HG02885 (cell line): ENCODE results near the gene CARMIL1.

Source experiments
- ATAC-seq: cut with Tn5 transposase; IDR thresholded peaks from one replicate; pipeline ENCODE4 v1.9.1; 2021; ENCODE audit warnings: mild to moderate bottlenecking; ENCODE audit not compliant: unreplicated experiment, poor library complexity

The CARMIL1 gene

DNA sequence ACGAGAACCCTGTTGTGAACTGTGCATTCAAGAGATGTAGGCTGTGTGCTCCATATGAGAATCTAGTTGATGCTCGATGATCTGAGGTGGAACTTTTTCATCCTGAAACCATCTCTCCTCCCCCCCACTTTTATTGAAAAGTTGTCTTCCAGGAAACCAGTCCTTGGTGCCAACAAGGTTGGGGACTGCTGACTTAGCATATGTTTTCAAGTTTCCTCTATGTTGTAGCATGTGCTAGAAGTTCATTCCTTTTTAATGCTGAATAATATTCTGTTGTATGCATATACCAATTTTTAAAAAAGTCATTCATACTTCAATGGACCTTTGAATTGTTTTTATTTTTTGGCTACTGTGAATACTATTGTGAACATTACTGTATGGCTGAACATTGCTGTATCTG lies 27.2 kb downstream of the CARMIL1 start:
- no peak for ATAC-seq

DNA sequence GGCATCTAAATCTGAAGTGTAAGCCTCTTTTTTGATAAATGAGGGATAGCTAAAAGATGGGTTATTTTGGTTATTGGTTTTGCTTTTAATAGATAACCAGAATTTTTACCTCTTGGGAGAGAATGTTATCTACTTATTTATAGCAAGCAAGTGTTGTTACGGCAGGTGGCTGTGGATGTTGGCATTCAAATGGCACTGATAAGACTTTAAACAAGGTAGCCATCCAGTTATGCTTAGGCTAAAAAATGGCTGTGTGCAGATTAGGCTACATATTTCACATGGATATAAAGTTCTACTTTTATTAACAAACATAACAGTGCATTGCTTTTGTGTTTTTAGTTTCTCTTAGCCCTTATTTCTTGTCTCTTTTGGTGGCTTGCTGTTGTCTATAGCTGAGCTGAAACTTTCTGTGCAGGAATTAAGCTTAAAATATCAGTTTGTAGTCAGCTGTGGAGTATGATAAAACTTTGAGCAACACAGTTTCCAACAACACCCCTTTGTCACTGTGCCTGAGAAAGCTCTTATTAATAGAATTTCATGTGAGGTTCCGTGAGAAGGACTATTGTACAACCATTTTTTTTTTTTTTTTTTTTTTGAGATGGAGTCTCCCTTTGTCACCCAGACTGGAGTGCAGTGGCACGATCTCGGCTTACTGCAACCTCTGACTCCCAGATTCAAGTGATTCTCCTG lies 28.8 kb downstream of the CARMIL1 start:
- no peak for ATAC-seq

DNA sequence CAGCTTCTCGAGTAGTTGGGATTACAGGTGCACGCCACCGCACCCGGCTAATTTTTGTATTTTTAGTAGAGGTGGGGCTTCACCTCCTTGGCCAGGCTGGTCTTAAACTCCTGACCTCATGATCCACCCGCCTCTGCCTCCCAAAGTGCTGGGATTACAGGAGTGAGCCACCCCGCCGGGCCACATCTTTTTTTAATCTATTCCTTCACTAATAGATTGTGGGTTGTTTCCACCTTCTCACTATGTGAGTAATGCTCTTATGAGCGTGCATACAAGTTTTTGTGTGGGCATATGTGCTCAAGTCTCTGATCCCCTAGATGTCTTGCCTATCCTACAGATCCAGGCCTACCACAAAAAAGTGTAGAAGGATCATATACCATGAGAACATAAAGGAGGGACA lies 30.7 kb downstream of the CARMIL1 start:
- no peak for ATAC-seq

DNA sequence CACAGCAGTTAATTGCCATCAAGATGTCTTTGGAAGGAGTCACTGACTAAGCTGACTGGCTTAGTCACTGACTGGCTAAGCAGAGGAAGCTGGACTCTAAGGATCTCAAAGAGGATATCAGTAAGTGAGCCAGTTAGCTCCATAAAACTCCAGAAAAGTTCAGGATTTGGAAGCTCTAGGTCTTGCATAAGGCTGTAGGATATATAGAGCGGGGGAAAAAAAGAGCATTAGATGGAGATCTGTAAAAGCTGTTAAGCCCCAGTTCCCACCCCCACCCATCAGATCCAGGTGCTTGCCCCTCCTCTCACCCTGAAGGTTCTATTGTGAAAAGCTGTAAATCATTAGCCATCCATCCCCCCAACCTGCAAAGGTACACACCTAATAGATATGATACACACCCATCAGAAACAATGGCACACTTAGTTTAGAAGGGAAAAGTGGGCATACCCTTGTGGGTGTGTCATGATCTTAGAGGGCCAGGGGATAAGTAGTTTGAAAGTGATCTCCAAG lies 32.2 kb downstream of the CARMIL1 start:
- no peak for ATAC-seq

DNA sequence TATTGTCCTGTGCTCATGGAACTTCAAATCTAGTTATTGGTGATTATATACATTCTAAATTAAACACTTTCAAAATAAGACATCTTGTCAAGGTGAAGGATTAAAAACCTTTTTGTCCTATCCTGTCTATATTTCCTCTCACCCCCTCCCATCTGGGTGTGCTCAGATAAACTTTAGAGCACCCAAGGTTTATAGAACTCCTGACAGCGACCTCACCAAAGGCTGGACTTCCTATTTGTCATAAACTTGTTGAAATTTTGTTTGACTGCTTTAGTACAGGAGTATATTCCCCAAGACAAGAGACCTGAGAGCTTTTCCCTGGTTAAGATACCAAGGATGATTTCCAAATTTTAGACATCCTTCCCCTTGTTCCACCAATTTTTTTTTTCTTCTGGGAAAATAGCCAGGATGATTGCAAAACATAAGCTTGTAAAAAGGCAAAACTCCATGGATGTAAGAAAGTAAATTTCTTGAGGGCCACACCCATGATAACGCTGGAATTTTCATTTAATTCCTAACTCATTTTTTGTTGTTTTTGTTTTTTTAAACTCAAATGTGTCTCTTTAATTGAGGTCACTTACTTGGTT lies 33.0 kb downstream of the CARMIL1 start:
- ATAC-seq, result no peak

DNA sequence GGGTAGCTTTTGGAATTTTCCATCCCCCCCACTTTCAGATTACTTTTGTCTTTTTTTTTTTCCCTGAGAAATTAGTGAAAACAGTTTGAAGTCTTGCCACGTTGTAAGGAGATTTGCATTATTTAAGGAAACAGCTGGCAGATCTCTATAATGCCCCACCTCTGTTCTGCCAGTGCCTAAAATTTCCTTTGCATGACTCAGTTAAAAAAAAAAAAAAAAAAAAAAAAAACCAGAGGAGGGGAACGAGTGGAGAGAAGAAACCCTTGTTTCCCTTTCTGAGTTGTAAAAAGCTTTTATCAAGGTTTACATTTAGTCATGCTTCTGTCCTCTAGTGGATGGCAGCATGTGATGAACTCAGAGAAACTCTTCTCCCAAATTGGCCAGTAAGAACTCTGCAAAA lies 33.5 kb downstream of the CARMIL1 start:
- ATAC-seq, result no peak

DNA sequence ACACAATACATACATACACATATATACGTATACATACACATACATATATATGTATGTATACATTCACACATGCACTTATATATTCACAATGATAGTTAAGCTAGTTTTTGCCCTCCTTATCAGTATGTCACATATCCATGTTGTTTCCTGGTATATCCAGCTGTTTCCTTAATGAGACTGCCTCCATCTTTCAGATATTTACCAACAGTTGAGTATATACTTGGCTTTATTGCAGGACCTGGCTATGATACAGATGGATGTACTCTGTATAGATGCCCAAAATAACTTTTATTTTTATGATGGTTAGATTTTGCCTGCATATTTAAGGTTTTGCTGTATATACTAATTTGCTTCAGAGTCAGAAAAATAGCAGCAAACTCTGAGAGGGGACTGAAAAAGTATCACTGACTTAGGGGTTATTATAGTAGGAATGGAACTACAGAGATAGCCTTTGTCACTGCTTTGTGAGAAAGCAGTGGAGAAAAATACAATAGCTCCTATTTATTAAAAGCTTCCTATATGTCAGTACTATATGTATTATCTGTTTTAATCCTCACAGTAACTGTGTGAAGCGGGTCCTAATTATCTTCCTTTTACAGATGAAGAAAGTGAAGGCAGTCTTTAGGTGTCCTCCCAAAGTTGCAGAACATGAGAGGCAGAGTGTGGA lies 35.5 kb downstream of the CARMIL1 start:
- ATAC-seq, result no peak

DNA sequence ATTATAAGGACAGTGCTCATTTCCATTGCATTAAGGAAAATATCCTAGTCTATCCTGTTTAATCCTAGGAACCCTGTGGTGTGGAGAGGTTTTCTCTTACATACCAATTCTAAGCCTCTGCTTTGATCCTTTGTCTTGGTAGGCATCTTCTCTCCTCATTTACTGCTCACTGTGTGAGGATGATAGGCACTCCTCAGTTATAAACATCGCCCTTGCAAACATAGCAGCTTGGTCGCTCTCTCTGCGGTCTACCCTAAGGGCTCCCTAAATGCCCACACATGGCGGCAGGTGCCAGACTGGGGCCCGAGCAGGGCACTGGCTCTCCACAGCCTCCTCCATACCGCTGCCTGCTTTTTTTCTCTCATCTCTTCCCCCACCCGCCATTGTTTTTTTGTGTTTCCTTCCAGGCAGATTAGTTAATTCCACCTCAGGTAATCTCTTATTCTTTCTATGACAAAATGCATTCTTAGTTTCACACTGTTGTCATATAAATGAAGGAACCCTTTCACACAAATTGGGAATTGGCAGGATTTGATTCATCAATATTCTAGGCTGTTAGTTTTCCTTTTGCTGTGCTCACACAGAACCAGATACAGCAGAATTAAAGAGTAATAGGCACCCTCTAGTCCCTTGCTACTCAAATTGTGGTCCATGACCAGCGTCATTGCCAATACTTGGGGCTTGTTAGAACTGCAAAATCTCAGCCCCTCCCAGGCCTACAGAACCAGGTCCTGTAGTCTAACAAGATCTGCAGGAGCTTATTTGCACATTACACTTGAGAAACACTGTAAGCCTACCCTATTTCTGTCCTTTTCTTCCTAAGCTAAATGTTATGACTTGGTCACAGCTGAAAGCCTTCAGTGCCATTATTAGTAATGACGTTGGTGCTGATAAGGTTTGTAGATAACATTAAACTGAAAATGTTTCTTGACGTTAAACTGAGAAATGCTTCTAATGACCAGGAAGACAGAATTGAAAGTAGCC lies 36.3 kb downstream of the CARMIL1 start:
- ATAC-seq, result no peak

DNA sequence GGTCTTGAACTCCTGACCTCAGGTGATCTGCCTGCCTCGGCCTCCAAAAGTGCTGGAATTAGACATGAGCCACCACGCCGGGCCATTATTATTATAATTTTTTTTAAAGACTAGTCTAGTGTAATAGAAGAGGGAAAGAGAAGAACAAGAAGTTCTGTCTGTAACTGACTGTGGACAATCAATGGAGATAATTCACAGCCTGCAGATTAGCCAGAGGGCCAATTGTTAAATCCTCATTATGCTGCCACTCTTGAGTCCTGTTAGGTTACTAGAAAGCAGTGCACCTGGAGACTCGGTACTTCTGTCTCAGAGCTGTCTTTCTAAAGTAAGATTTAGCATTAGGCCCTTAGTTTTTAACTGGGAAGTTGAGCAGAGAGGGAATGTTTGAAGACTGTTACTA lies 37.5 kb downstream of the CARMIL1 start:
- ATAC-seq, result no peak

DNA sequence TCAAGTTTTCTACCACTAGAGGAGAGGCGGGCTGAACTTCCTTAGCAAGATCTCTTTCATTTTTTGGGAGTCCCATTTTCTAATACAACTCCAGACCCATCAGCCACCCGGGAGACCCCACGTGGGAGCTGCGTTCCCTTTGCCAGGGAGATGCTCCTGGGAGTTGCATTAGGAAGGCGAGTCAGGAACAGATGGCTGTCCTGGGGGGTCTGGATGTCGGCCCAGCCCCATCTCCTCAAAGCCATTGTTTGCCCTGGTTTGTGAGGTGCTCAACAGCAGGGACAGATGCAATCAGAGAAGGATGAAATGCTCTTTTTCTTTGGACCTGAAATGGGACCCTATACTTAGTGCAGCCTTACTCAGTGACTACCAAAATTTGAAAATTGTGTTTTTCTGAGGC lies 39.4 kb downstream of the CARMIL1 start:
- ATAC-seq, result no peak

DNA sequence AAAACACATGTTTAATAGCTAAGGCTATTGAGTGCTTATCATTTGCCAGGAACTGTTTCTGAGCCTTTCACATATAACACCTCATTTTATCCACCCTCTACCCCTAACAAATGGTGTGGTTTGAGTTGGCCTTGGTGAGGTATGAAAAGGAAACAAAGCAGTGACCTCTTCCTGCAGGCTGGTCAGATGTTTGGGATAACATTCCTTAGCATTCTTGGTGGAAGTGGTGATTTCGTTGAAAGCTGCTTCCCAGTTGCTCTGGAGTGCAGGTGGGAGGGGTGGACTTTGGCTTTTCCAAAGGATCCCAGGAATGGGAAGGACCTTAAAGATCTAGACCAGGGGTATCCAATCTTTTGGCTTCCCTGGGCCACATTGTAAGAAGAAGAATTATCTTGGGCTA lies 41.3 kb downstream of the CARMIL1 start:
- no peak for ATAC-seq

DNA sequence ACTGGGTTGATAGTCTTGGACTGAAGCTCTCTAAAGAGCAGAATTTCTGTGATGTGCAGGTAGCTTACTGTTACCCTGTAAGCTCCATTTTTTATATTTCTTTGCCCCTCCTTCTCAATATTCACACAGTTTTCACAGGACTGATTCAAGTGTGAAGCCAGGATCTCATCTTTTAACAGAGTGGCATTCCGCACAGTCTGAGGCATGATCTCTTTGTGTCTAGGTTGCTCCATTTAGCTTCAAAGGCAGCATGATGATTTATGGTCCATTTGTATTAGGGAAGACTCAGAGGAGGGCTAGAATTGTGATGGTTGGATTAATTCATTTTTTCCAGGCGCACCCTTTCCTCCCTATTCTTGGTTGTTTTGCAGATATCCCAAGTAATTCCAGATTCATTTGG lies 43.5 kb downstream of the CARMIL1 start:
- ATAC-seq, result no peak

DNA sequence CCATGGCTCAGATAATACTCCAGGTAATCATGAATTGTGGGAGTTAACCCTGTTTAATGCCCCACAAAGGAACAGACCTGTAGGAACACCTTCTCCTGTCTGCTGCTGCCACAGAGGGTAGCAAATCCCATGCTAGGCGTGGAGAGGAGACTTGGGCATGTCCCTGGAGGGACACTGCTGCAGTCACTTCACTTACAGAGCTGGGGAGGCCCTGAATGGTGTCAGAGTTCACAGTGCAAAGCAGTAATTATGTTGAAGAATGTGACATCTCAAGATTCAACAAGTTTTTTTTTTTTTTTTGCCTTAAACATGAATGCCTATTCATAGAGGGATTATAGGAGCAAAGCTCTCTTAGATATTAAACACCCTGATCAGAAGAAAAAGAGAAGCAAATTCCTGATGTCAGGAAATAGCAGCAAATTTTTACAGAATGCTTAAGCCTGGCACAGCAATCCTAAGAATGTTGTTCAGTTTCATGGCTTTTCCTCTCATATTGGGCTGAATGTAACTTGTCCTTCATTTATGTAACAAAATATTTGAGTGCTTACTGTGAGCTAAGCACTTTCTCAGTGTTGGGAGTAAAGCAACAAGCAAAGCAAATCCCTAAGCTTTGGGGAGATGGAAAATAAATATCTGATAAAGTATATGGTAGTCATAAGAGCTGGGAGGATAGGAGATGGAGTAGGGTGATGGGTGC lies 45.0 kb downstream of the CARMIL1 start:
- no peak for ATAC-seq

DNA sequence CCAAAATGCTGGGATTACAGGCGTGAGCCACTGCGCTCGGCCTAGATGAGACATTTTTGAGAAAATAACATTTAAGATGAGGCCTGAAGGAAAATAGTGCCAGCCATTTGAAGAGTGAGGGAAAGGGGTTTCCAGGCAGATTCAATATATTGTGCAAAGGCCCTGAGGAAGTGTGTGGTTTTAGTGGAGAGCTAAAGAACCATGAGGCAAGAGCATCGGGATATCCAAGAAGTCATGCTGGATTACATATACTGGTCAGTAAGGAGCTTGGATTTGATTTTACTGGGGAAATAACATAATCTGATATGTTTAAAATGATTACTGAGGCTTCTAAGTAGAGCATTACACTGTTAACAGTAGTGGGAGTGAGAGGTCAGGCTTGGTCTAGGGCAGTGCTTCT lies 47.0 kb downstream of the CARMIL1 start:
- ATAC-seq, result no peak

DNA sequence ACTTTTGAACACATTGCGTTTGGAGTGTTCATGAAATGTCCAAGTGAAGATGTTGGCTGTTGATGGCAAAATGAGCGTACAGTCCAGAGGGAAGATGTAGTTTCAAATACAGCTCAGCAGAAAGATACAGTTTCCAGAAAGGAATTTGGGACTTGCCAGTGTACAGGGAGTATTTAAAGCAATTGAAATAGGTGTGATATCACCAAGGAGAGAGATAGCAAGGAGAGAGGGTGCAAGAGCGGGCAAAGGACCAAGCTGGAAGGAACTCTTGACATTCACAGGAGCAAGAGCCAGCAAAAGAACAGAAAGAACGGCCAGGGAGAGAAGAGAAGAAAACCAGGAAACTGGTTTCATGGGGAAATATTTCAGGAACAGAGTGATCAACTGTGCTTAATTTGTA lies 47.8 kb downstream of the CARMIL1 start:
- no peak for ATAC-seq

DNA sequence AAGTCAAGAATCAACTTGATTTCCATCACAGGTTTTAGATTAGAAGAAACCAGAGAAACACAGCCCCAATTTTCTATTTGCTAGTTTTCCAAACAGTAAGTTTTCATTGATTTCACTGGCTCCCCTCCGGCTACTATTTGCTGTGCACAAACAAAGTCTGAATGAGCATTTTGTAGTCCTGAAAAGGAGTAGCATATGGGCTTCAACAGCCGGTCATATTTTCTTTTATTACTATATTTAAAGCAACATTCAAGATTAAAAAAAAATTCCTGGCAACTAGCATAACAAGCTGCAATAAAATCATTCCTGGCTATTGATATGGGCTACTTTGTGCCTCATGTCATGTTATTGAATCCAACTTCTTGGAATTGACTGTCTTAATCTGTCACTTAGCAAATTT lies 48.3 kb downstream of the CARMIL1 start:
- ATAC-seq, result no peak

DNA sequence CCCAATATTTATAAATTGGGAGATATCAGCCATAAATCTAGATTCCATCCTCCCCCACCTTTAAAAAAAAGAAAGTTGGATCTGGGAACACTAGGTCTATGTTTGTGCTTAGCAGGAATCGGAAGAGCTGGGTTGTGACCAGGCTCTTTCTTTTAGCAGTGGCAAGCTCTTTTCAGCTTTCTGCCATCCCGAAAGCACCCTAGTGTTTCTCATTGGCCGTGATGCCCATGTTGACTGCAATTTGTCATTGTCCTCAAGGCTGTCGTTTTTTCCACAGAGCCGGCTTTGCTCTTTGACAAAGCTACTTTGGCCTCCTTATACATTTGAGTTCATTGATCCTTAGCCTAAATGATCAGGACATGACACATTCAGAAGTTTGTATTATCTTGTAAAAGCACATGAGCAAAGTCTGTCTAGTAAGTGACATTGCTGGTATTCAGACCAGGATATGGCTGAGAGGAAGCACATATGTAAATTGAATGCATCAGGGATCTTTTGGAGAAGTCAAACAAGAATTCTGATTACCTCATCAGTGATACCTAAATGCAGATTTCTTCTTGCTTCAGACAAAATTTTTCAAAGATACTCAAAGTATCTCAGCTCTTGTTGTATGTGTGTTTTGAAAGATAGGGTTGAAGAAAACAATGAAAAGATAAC lies 50.1 kb downstream of the CARMIL1 start:
- no peak for ATAC-seq

DNA sequence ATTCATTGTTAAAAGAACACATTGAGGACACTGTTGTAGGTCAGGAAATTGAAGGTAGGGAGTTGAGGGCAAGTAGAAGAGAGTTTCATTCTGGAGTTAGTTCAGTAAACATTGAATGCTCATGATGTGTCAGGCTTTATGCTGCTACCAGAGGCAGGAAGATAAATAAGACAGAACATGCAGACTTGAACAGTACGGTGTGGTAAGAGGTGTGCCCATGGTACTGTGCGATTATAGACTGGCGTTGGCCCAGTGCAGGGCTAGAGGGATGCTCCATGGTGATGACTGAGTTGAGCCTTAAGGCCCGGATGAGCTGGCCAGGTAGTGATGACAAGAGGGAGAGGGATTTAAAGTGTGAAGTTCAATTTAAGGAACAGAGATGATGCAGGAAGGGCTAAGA lies 50.8 kb downstream of the CARMIL1 start:
- ATAC-seq, result no peak
